Renal pelvis (tissue), 12 donors: Measurements from ENCODE around the gene SLC7A10. TPM values are rescaled to one million over a fixed set of nuclear protein-coding genes. Genes with fewer than 3 reads are reported as not detected.

Experiments
- DNase-seq: peaks from one replicate; pipeline ENCODE4 v3.0.0-alpha.2; 2013
- long read RNA-seq, 16 experiments: transcript quantifications; one replicate each; lab custom pipeline, GENCODE V29; 2026
- polyA plus RNA-seq, 3 donors: library from polyadenylated mRNA; unstranded; fragments of 120-200 nt; gene quantifications; one replicate each; pipeline ENCODE4 v1.2.1, GENCODE V29; 2013; ENCODE audit not compliant: insufficient read length in 3 of 3

Gene SLC7A10
- polyA plus RNA-seq, result under 1 TPM; 0.24 to 0.52 (median 0.36) TPM
- long read RNA-seq, donor 1, result 0 reads
- long read RNA-seq, donor 2, result 0 reads
- long read RNA-seq, donor 3, result 0 reads
- long read RNA-seq, donor 4, result 0 reads
- long read RNA-seq, donor 5, result 0 reads
- long read RNA-seq, donor 6, result 0 reads
- long read RNA-seq, donor 7, result 0 reads
- long read RNA-seq, donor 8, result 0 reads
- long read RNA-seq, donor 9, result 0 reads
- long read RNA-seq, donor 10, result 0 reads
- long read RNA-seq, donor 11, result 0 reads
- long read RNA-seq, donor 12, result 0 reads
- long read RNA-seq, donor 13, result 0 reads
- long read RNA-seq, donor 14, result 0 reads
- long read RNA-seq, donor 15, partial matches to known transcripts, result 0 of 1 reads
- long read RNA-seq, donor 15, other reads (novel, unspliced or antisense), result 0 of 1 reads
- long read RNA-seq, donor 16, result 0 reads

- DNase-seq, result no peak
These were observed at the start of gene SLC7A10 for GRCh38 chr19:33225458-33225926. Gene SLC7A10 (minus strand): TSS chr19:33225850. CDS start chr19:33225703, 147 bp downstream.

DNA sequence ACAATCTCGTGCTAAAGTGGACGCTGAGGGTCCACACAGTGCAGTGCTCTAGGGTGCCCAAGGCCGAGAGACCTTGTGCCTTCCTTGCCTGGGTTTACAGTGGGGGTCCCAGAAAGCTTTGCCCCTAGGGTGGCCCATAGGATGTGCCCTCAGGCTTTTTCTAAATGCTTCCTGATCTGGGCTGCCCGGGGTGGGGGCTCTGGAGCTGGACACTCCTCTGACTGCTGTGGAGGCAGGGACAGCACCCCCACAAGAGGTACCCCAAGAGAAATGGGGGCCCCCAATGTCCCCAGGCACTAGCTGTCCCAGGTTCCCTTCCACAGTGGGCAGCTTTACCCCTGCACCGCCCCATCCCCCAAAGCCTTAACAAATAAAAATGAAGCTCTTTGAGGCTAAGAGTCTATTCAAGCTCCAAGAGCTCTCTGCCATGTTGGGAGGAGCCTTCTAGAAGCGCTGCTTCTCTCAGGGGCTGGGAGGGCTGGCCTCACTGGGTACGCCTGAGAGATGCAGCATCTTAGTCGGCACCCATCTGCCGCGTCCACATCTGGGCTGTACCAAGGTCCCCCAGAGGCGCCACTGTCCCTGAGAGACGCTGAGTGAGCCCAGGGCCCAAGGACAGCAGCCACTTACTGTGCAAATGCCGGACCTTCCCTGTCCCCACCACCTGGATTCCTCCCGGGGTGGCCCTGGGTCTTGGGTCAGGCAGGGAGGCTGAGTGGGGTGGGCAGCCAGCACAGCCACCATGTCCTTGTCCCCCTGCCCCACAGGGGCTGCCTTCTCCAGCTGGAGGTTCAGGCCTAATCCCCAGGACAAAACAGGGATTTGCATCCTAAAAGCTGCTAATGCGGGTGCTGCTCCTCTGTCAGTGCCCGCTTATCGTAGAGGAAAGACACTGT lies 49.3 kb upstream of the SLC7A10 start:
- no peak for DNase-seq

GRCh38 chr19:33273881-33274662 lies 48.4 kb upstream of the SLC7A10 start:
- no peak for DNase-seq

DNA sequence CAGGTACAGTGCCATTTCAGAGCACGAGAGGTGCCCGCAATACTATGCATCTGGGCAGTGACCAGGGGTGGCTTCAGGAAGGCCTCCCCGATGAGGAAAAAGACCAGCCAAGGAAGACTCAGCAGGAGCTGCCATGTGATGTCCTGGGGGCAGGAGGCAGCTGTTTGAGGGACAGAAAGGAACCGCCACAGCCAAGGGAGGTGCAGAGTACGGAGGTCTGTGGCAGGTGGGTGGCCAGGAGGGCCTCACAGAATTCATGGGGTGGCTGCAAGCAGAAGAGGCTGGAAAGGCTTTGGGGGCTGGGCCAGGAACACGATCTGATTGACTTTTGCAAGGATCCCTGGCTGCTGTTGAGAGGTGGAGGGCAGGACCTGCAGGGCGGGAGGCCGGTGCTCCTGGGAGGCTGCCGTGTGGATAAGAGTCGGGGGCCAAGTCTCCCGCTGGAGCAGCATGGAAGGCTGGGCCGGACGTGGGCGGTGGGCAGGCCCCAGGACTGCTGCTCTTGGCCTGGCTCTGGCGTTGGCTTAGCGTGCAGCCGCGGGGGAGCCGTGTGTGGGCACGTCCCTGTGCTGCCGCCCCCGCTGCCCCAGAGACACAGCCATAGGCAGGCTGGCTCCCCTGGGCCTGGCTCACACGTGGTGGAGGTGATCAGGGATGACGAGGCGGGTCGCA lies 47.6 kb upstream of the SLC7A10 start:
- DNase-seq, result no peak

DNA sequence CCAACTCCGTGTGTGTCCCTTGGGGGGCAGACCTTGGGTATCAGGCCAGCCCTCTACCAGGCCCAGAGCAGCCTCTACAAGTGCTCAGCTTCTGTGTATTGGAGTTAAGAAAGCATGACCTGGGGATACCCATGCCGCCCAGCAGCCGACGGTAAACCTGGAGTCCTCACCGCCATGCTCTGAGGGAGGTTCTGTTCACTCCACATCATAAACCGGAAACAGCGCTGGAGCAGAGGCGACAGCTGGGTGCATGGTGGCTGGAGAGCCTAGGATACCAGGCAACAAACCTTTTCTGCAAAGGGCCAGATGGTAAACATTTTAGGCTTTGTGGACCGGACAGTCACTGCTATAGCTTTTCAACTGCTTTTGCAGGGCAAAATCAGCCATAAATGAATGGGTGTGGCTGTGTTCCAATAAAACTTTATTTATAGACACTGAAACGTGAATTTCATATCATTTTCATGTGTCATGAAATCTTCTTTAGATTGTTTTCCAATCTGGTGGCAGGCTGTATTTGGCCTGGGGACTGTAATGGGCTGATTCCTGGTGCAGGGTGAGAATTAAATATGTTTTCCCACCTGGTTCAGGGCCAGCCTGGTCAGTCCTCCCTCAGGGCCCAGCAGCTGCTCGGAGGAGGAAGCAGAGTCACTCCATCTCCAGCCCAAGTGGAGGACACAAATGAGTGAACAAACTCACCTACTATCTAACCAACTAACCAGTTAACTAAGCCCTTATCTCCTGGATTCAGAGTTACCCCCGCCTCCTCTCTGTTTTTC lies 45.8 kb upstream of the SLC7A10 start:
- DNase-seq, result no peak

- DNase-seq, result no peak
These were observed 45.1 kb upstream of the SLC7A10 start for GRCh38 chr19:33270769-33271168.

- DNase-seq, result no peak
These were observed 43.4 kb upstream of the SLC7A10 start for GRCh38 chr19:33269016-33269415.

- no peak for DNase-seq
These were observed 42.7 kb upstream of the SLC7A10 start for GRCh38 chr19:33268162-33268991.

GRCh38 chr19:33267706-33268105 lies 42.1 kb upstream of the SLC7A10 start:
- DNase-seq, result no peak

- DNase-seq, result no peak
These were observed 41.4 kb upstream of the SLC7A10 start for GRCh38 chr19:33266974-33267484.

DNA sequence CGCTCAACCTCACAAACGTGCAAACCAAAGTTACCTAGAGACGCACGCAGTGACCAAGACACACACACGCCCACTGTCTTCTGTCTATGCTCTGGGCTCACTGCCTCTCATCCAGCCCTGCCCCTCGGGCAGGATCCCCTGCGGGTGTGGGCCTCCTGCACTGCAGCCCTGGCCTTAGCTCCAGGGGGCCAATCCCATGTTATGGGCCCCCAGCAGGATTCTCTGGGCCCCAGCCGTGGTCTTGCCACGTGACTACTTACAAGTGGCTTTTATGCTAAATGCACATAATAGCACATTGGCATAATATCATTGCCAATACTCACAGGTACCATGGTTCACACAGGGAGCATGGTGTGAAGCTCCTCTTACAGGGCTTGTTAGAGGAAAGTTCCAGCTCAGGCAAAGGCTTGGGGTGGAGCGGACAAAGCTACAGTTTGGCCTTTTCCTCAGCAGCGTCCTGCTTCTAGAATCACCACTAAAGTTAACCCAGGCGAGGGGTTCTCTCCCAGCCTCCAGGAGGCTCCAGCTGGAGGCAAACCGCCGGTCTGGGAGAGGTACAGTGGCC lies 39.3 kb upstream of the SLC7A10 start:
- DNase-seq, result no peak

- DNase-seq, result no peak
These were observed 37.8 kb upstream of the SLC7A10 start for GRCh38 chr19:33263325-33264023.

GRCh38 chr19:33261511-33262189 lies 36.0 kb upstream of the SLC7A10 start:
- no peak for DNase-seq

- DNase-seq, result no peak
These were observed 35.2 kb upstream of the SLC7A10 start for GRCh38 chr19:33260628-33261418.

- no peak for DNase-seq
These were observed 33.9 kb upstream of the SLC7A10 start for GRCh38 chr19:33259539-33259938.

DNA sequence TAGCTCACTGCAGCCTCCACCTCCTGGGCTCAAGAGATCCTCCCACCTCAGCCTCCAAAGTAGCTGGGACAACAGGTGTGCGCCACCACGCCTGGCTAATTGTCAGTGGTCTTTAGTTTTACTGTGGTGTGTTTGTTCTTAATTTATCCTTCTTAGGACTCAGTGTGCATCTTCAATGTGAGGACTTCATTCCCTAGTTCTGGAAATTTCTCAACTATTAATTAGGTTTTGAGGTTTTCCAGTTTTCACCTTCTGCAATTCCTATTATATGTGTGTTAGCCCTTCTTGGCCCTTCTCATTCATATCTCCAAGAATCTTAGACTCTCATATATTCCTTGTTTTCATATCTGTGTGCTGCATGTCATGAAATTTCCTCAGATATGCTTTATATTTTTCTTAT lies 32.2 kb upstream of the SLC7A10 start:
- no peak for DNase-seq

DNA sequence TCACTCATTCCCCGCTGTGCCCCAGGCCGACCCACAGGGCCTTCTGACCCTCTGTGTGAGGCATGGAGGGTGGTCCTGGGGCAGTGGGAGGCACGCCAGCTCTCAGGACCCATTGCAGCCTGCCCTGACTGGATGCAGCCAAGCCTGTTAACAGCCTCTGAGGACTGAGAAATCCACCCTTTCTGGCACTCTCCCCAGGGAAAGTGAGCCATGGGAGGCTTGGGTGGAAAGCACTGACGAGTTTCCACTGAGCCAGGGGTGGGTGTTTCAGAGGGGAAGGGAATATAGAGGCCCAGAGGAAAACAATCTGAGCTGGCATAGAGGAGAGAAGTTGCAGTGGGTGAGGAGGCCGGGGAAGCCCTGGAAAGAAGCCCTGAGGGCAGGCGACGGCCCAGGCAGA lies 30.6 kb upstream of the SLC7A10 start:
- DNase-seq, result no peak
